Neural cell (in vitro differentiated cells): ENCODE measurements around the gene NGEF. TPM values are rescaled to one million over a fixed set of nuclear protein-coding genes. Genes with fewer than 3 reads are reported as not detected.
A peak's percentile ranks its signal among the peaks of the same experiment; 100 is the strongest.

Source experiments
- H2AFZ ChIP-seq: fragments of 200-600, 300-800 bp; sonication (generic), shearing (Covaris generic); 2 replicates; pipeline ENCODE4 v1.6.0; 2014; ENCODE audit warnings: low read depth, mild to moderate bottlenecking, antibody characterized with exemption, low read length, moderate library complexity
- H3F3A ChIP-seq: fragments of 200-600 bp; shearing (Covaris generic); 2 replicates; pipeline ENCODE4 v1.6.1; 2016; ENCODE audit warnings: mild to moderate bottlenecking, moderate library complexity, mixed read lengths, antibody characterized with exemption, low read length; ENCODE audit not compliant: insufficient read depth, poor library complexity, severe bottlenecking
- H3K27ac ChIP-seq: fragments of 200-600, 300-800 bp; sonication (generic), shearing (Covaris generic); 2 replicates; pipeline ENCODE4 v1.5.1; 2014; ENCODE audit warnings: mild to moderate bottlenecking, low read length, moderate library complexity
- H3K27me3 ChIP-seq: fragments of 300-800, 200-600 bp; sonication (generic), shearing (Covaris generic); 2 replicates; pipeline ENCODE4 v1.6.0; 2014; ENCODE audit warnings: mild to moderate bottlenecking, low read depth, low read length, moderate library complexity; ENCODE audit not compliant: insufficient read depth
- H3K36me3 ChIP-seq: fragments of 300-800, 200-600 bp; sonication (generic), shearing (Covaris generic); 2 replicates; pipeline ENCODE4 v1.5.1; 2014; ENCODE audit warnings: mild to moderate bottlenecking, antibody characterized with exemption, low read length, moderate library complexity; ENCODE audit not compliant: insufficient read depth
- H3K4me2 ChIP-seq: fragments of 300-800, 200-600 bp; sonication (generic), shearing (Covaris generic); 2 replicates; pipeline ENCODE4 v1.6.0; 2014; ENCODE audit warnings: mild to moderate bottlenecking, low read length
- H3K4me3 ChIP-seq: fragments of 300-800, 200-600 bp; sonication (generic), shearing (Covaris generic); 2 replicates; pipeline ENCODE4 v1.5.1; 2014; ENCODE audit warnings: mild to moderate bottlenecking, low read length, moderate library complexity
- H3K79me2 ChIP-seq: fragments of 200-600 bp; shearing (Covaris generic); replicated peaks from 2 replicates; pipeline ENCODE4 v1.6.0; 2014; ENCODE audit warnings: mild to moderate bottlenecking, low read length, moderate library complexity; ENCODE audit not compliant: insufficient read depth
- H3K9ac ChIP-seq: fragments of 300-800, 200-600 bp; sonication (generic), shearing (Covaris generic); 2 replicates; pipeline ENCODE4 v1.6.1; 2016; ENCODE audit warnings: mild to moderate bottlenecking, low read length, mixed read lengths
- H3K9me2 ChIP-seq: fragments of 200-600 bp; shearing (Covaris generic); 2 replicates; pipeline ENCODE4 v1.6.1; 2016; ENCODE audit warnings: mild to moderate bottlenecking, low read length, mixed read lengths; ENCODE audit not compliant: insufficient read depth
- H3K9me3 ChIP-seq: fragments of 200-600, 300-800 bp; sonication (generic), shearing (Covaris generic); 2 replicates; pipeline ENCODE4 v1.6.1; 2016; ENCODE audit warnings: mild to moderate bottlenecking, mixed run types, low read length, moderate library complexity, mixed read lengths
- H4K20me1 ChIP-seq: fragments of 200-600 bp; shearing (Covaris generic); 2 replicates; pipeline ENCODE4 v1.6.1; 2016; ENCODE audit warnings: mild to moderate bottlenecking, mixed run types; ENCODE audit not compliant: insufficient read depth
- CTCF ChIP-seq: fragments of 450-650 bp; IDR thresholded peaks from 2 replicates; pipeline ENCODE4 v1.5.1; 2014; ENCODE audit warnings: antibody characterized with exemption, mild to moderate bottlenecking, moderate library complexity; ENCODE audit not compliant: poor library complexity, severe bottlenecking
- EP300 ChIP-seq: fragments of 450-650 bp; conservative IDR thresholded peaks from 2 replicates; pipeline ENCODE4 v1.6.1; 2014; ENCODE audit warnings: antibody characterized with exemption, mild to moderate bottlenecking, moderate library complexity; ENCODE audit not compliant: poor library complexity, severe bottlenecking
- EZH2 ChIP-seq: fragments of 200-600, 300-800 bp; shearing (Covaris generic), sonication (generic); IDR thresholded peaks from 2 replicates; pipeline ENCODE4 v1.6.1; 2014; ENCODE audit warnings: antibody characterized with exemption, low read length, borderline replicate concordance, mild to moderate bottlenecking; ENCODE audit not compliant: insufficient read depth, poor library complexity, severe bottlenecking
- MXI1 ChIP-seq: fragments of 450-650 bp; conservative IDR thresholded peaks from 2 replicates; pipeline ENCODE4 v1.6.1; 2014; ENCODE audit warnings: antibody characterized with exemption, mild to moderate bottlenecking; ENCODE audit not compliant: poor library complexity, severe bottlenecking
- POLR2AphosphoS5 ChIP-seq: IDR thresholded peaks from 2 replicates; pipeline ENCODE4 v1.6.1; 2012
- RAD21 ChIP-seq: fragments of 450-650 bp; conservative IDR thresholded peaks from 2 replicates; pipeline ENCODE4 v1.6.1; 2014; ENCODE audit warnings: antibody characterized with exemption, mild to moderate bottlenecking, moderate library complexity
- REST ChIP-seq: IDR thresholded peaks from 2 replicates; pipeline ENCODE4 v1.6.1; 2012; ENCODE audit warnings: borderline replicate concordance
- SMC3 ChIP-seq: fragments of 450-650 bp; conservative IDR thresholded peaks from 2 replicates; pipeline ENCODE4 v1.6.1; 2014; ENCODE audit warnings: antibody characterized with exemption, mild to moderate bottlenecking, moderate library complexity; ENCODE audit not compliant: poor library complexity
- TAF1 ChIP-seq: IDR thresholded peaks from 2 replicates; pipeline ENCODE4 v1.6.1; 2012; ENCODE audit warnings: low read depth
- polyA plus RNA-seq: library from polyadenylated mRNA; depleted of rRNA; stranded (reverse); fragments of >200 nt; gene quantifications from 2 replicates; pipeline ENCODE4 v1.2.3, GENCODE V29; 2014

The NGEF gene
- polyA plus RNA-seq, 1 donor from 2014 or later, result 5.2 TPM

- Histone ChIP-seq H2AFZ (no peak overlapping the region), H3K4me2 (no peak overlapping the region), H3K9ac (no peak overlapping the region), H3K36me3 (no peaks in the 10 kb centered on the region), H3K4me3 (no peak overlapping the region), H3K27me3 (peaks cover 59% of the 10 kb centered on the region), H3K9me2 (no peaks in the 10 kb centered on the region), H3K79me2 (no peaks in the 10 kb centered on the region), H4K20me1 (no peaks in the 10 kb centered on the region), H3F3A (no peaks in the 10 kb centered on the region), H3K27ac (no peak overlapping the region), H3K9me3 (no peaks in the 10 kb centered on the region)
- TF ChIP-seq EZH2, result no peak
- no peak for TF ChIP-seq RAD21
- no peak for TF ChIP-seq MXI1
- no peak for TF ChIP-seq EP300
- TF ChIP-seq POLR2AphosphoS5, result no peak
- no peak for TF ChIP-seq CTCF
- no peak for TF ChIP-seq SMC3
- no peak for TF ChIP-seq TAF1
- no peak for TF ChIP-seq REST
Measured at GRCh38 chr2:232929303-232930058, 83.6 kb downstream of the NGEF start.

GRCh38 chr2:232928551-232929302 is 84.3 kb downstream of the NGEF start:
- Histone ChIP-seq H3K4me2 (no peak overlapping the region), H4K20me1 (no peaks in the 10 kb centered on the region), H3K4me3 (peak overlapping the region; percentile 64), H3K9me3 (no peaks in the 10 kb centered on the region), H3K79me2 (no peaks in the 10 kb centered on the region), H3K36me3 (no peaks in the 10 kb centered on the region), H3K9me2 (no peaks in the 10 kb centered on the region), H3K9ac (peak overlapping the region; percentile 41), H3K27me3 (peaks cover 61% of the 10 kb centered on the region), H2AFZ (no peak overlapping the region), H3F3A (no peaks in the 10 kb centered on the region), H3K27ac (no peak overlapping the region)
- TF ChIP-seq POLR2AphosphoS5 (no peak), CTCF (no peak)
